IMR-90 (cell line): ENCODE results near the gene DIAPH2.

Source experiments
- BHLHE40 ChIP-seq: fragments of 150-350 bp; IDR thresholded peaks from 2 replicates; pipeline ENCODE4 v1.6.1; 2016; ENCODE audit warnings: mild to moderate bottlenecking, low read depth, low read length
- POLR2A ChIP-seq: IDR thresholded peaks from 2 replicates; pipeline ENCODE4 v1.6.1; 2012; ENCODE audit warnings: mild to moderate bottlenecking, low read depth, low read length
- SMC3 ChIP-seq: fragments of 150-350 bp; IDR thresholded peaks from 2 replicates; pipeline ENCODE4 v1.6.1; 2016; ENCODE audit warnings: low read depth, mild to moderate bottlenecking, antibody characterized with exemption, low read length, moderate library complexity
- TF ChIP-seq, protein P1 (sequence below): conservative IDR thresholded peaks from 2 replicates; pipeline ENCODE4 v1.5.1; 2012; ENCODE audit warnings: mild to moderate bottlenecking, low read depth, low read length, improper control_type of control experiment

DNA sequence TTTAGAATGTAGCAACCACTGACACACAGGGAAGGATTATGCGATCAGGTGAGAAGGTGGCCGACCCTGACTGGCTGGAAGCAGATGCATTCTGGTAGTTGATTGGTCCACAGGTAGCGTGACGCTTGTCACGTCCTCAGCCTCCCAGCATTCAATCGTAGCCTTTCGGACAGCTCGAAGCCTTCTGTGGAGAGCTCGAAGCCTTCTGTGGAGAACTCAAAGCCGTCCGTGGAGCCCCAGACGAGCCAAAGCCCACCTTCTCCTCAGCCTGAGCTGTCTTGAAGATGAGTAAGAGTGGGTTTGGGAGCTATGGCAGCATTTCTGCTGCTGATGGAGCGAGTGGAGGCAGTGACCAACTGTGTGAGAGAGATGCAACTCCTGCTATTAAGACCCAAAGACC lies 199.4 kb downstream of the DIAPH2 start:
- TF ChIP-seq, protein P1, sequence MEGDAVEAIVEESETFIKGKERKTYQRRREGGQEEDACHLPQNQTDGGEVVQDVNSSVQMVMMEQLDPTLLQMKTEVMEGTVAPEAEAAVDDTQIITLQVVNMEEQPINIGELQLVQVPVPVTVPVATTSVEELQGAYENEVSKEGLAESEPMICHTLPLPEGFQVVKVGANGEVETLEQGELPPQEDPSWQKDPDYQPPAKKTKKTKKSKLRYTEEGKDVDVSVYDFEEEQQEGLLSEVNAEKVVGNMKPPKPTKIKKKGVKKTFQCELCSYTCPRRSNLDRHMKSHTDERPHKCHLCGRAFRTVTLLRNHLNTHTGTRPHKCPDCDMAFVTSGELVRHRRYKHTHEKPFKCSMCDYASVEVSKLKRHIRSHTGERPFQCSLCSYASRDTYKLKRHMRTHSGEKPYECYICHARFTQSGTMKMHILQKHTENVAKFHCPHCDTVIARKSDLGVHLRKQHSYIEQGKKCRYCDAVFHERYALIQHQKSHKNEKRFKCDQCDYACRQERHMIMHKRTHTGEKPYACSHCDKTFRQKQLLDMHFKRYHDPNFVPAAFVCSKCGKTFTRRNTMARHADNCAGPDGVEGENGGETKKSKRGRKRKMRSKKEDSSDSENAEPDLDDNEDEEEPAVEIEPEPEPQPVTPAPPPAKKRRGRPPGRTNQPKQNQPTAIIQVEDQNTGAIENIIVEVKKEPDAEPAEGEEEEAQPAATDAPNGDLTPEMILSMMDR, result no peak
- TF ChIP-seq BHLHE40 (no peak), SMC3 (no peak), POLR2A (no peak)
